Posterior cingulate gyrus (tissue), 11 donors: Measurements from ENCODE around the gene CCDC92.

ENCODE experiments used
- DNase-seq, 10 donors: peaks; one replicate each; pipeline versions ENCODE4 v3.0.0 to v3.0.0-alpha.2; 2020 to 2021; ENCODE audit warnings: mixed read lengths in 3 of 10
- intact Hi-C: fragments of 100-400 bp; cut with DNase I; formaldehyde crosslinking; loops from one replicate; pipeline ENCODE4 v1.15.1; 2023

Gene CCDC92

GRCh38 chr12:123972457-123973401 is at the start of gene CCDC92, which contains the start of gene ZNF664:
TSS of gene CCDC92 (minus strand) at chr12:123972831. CDS start at chr12:123944305, 28,526 bp downstream.
TSS of gene ZNF664 (plus strand) at chr12:123973215. CDS start at chr12:124012145, 38,930 bp downstream.
- peak; percentile 81 to 98 (median 86) for DNase-seq
- intact Hi-C loops = no loop called here

GRCh38 chr12:124022161-124022560 is 49.5 kb upstream of the CCDC92 start:
- DNase-seq = no peak

GRCh38 chr12:124021007-124021406 is 48.4 kb upstream of the CCDC92 start:
- intact Hi-C loops = no loop called here
- no peak for DNase-seq

More at GRCh38 chr12:124022161-124022560, 49.5 kb upstream of the CCDC92 start:
- intact Hi-C loops = no loop called here

GRCh38 chr12:124020514-124020949 is 47.9 kb upstream of the CCDC92 start:
- DNase-seq = no peak
- intact Hi-C loops = no loop called here

GRCh38 chr12:124019115-124019514 is 46.5 kb upstream of the CCDC92 start:
- intact Hi-C loops = no loop called here
- no peak for DNase-seq

- intact Hi-C loops = no loop called here
- no peak for DNase-seq
These were observed 45.9 kb upstream of the CCDC92 start for GRCh38 chr12:124018539-124018938.

GRCh38 chr12:124017064-124017463 is 44.4 kb upstream of the CCDC92 start:
- intact Hi-C loops = no loop called here

GRCh38 chr12:124015494-124016461 is 43.1 kb upstream of the CCDC92 start:
- no peak for DNase-seq

More at GRCh38 chr12:124017064-124017463, 44.4 kb upstream of the CCDC92 start:
- DNase-seq = no peak

GRCh38 chr12:124013073-124013472 is 40.4 kb upstream of the CCDC92 start:
- DNase-seq = no peak
- intact Hi-C loops = no loop called here

More at GRCh38 chr12:124015494-124016461, 43.1 kb upstream of the CCDC92 start:
- intact Hi-C loops = no loop called here

- intact Hi-C loops = no loop called here
- DNase-seq = no peak
These were observed 38.9 kb upstream of the CCDC92 start for GRCh38 chr12:124011435-124012115.

- intact Hi-C loops = no loop called here
- DNase-seq = no peak
These were observed 38.1 kb upstream of the CCDC92 start for GRCh38 chr12:124010687-124011086.

GRCh38 chr12:124009781-124010180 is 37.1 kb upstream of the CCDC92 start:
- DNase-seq = no peak
- intact Hi-C loops = no loop called here

GRCh38 chr12:124008595-124008994 is 36.0 kb upstream of the CCDC92 start:
- intact Hi-C loops = no loop called here
- DNase-seq = no peak

GRCh38 chr12:124007826-124008570 is 35.4 kb upstream of the CCDC92 start:
- intact Hi-C loops = no loop called here
- DNase-seq = no peak

GRCh38 chr12:124006846-124007713 is 34.4 kb upstream of the CCDC92 start:
- DNase-seq = no peak
- intact Hi-C loops = no loop called here

GRCh38 chr12:124006085-124006845 is 33.6 kb upstream of the CCDC92 start:
- intact Hi-C loops = no loop called here
- peak in 1 of 10 donors; percentile 71 for DNase-seq

GRCh38 chr12:124004233-124004875 is 31.7 kb upstream of the CCDC92 start:
- DNase-seq = no peak
- intact Hi-C loops = no loop called here
